ENCODE results near the gene SLC22A23.

Gene SLC22A23

DNA sequence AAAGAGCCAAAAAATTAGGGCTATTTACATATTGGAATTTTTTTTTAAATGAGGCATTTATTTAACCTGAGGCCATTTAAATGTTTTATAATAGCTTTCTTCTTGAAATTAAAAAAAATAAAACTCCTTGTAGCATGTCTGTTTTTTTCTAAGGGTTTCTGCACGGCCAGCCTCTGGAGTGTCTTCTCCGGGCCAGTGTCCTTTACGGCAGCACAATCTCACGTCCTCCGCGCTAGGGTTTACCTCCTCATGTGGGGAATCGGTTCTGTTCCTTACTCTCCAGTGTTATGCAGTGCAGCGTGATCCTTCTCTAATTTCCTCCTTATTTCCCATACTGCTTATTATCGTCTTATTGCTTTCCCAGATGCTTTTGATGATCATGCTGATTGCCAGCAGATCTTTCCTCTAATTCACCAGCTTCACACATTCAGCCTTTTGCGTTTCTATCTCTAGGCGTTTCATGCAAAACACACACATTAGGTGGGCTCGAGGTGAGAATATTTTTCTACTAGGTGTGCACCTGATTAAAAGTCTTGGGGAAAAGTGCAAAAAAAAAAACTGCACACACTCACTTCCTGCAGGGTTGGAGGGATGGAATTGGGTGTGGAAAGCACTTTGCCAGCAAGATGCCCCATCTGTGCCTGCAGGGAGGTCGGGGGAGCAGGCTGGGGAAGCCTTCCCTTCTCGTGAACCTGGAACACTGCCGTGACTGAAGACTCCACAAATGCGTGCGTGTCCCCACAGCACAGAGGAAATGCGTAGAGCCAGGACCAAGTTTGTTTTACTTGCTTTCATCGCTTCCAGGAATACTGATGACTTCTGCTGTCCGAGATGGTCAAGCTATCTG lies 142.0 kb downstream of the SLC22A23 start:
- DNase-seq = no peak

DNA sequence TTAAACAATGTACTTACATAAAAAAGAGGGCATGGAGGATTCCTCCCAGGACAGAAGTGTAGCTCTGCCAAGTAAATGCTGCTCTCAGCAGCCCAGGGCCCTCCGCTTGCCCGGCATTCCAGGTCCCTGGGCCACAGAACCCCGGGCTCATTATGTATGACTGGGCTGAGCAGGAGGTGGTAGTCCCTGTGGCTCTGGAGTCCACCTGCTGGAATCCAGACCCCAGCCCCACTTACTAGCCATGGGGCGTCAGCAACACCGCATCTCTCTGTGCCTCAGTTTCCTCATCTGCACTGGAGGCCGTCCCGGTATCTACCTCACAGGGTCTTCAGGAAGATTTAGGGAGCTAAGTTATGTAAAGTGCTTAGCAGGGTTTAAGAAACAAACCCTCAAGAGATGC lies 142.7 kb downstream of the SLC22A23 start:
- no peak for DNase-seq

DNA sequence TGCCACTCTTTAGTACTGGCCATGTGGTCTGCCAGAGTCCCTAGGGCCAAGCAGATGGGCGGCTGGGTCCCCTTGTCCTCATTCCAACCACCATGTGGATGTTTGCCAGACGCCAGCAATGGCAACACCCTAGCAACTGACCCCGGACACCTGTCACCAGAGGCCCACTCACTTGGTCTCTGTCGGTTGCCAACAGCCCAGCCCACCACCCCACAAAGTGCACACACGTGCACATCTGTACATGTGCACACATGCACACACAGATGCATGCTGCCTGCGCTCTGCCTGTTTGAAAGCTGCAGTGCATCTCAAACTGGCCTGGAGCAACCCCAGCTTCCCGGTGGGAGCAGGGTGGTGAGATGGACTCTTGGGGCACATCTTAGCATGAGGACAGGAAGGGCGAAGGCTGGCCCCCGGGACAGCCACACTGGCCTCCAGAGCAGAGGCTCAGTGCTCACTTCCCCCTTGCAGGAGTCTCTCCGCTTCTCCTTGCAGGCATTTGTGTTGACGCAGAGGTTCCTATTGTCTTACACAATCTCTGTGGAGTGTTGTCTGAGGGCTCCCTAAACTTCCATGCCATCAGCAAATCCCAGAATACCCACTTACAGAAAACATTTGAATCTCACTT lies 144.1 kb downstream of the SLC22A23 start:
- no peak for DNase-seq

DNA sequence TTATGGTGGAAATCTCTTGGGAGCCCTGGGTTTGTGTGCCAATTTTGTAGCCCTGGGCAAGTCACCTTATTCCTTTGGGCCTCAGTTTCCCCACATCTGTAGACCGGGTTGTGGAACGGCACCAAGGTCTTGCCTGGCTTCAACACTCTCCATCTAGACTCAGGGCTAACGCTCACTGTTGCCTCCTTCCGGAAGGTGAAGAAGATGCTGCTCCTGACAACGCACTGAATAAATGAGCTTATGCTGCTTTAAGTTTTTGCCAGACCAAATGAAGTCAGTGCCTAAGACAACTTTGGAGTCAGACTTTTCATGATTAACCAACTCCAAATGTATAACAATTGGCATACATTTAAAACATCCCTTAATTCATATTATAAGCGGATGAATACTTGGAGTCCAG lies 145.0 kb downstream of the SLC22A23 start:
- DNase-seq = no peak

DNA sequence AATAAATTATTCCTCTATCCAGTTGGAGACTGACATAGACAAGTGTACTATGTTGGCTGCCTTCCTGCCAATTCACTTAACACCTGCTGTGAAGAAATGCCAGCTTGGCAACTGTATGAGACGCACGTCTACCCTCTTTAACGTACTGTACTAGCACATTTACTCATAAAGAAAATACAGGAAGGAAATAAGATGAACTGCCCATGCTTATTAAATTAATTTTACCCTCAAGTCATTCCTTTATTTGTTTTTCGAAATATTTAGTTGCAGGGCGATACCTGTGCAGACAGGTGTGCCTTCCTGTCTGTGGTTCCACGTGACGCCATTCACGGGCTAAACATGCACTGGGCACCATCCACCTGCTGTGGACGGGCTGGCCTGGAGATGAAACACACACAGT lies 146.1 kb downstream of the SLC22A23 start:
- peak; percentile 33 for DNase-seq

DNA sequence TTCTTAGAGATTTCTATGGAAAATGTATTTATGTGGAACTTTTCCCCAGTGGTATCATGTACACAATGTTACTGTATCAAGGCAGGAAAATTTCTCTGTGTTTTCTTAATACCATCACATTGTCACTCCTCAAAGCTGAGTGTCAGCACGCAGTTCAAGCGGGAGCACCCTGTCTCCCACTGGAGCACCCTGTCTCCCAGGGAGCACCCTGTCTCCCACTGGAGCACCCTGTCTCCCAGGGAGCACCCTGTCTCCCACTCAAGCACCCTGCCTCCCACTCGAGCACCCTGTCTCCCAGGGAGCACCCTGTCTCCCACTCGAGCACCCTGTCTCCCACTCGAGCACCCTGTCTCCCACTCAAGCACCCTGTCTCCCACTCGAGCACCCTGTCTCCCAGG lies 146.8 kb downstream of the SLC22A23 start:
- no peak for DNase-seq

DNA sequence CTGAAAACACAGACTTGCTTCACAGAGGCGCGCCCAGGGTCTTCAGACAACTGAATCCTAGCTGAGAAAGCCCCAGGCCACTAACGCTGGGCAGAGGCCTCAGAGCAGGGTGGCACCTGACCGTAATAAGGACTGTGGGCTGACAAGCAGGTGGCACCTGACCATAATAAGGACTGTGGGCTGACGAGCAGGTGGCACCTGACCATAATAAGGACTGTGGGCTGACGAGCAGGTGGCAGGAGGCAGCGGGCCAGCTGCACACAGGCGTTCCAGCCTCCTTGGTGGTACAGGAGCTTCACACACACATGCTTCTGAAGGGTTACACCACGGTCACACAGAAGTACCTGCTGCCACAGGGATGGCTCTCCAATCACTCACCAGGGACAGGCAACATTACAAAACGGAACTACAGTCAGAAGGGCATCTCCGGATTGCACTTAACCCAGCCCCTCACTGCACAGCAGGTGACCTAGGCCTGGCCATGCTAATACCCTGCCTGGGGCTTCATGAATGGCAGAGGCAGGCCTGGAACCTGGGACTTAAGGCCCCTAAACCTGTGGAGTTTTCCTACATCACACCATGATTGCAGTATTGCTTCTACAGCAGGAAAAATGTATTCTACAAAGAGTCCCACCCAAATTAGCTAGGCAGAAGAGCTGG lies 147.3 kb downstream of the SLC22A23 start:
- DNase-seq = peak; percentile 88

DNA sequence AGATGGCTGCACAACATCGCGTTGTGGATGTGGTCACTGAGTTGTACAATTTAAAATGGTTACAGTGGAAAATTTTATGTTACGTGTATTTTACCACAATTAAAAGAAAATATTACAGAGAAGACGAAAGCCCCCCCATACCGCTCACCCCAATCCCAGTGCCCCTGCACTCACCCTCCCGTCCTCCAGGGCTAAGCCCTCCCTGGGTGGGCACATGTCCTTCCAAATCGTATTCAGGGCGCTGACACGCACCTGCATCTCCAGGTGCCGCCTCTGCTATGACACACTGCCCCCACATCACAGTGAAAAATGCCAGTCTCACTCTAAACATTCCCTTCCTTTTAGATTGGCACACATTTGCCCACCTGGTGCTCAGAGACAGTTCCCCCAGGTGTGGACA lies 148.7 kb downstream of the SLC22A23 start:
- no peak for DNase-seq

DNA sequence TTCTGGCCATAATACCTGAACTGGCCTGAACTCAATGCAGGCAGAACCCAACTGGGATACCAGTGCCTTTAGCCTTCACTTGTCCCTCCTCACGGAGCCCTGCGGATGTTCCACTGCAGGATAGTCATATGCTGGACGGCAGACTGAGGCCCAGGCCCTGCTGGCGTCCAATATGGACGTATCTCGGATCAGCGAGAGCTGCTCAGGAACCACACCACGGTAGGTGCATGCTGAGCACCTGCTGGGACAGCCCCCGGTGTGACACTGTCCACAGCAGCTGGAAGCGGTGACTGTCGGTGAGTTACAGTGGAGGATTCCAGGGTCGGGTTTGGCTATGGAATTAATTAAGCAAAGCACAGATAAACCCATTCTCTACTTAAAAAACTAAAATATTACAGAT lies 149.4 kb downstream of the SLC22A23 start:
- no peak for DNase-seq

DNA sequence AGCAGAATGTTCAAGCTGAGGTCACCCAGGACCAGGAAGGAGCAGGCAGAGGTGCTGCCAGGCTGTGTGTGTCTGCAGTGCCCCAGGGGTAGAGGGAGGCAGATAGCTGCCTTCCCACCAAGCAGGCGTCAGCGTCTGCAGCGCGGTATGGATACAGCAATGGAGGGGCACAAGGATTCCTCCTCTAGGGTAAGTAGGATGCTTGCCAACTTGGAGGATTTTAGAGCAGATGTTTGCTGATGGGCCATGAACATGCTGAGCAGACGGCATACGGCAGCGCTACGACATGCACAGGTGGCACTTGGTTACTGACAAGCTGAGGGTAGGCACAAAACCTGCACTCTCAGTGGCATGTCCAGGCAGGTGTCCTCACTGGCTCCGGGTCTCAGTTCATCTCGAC lies 150.0 kb downstream of the SLC22A23 start:
- peak; percentile 97 for DNase-seq

DNA sequence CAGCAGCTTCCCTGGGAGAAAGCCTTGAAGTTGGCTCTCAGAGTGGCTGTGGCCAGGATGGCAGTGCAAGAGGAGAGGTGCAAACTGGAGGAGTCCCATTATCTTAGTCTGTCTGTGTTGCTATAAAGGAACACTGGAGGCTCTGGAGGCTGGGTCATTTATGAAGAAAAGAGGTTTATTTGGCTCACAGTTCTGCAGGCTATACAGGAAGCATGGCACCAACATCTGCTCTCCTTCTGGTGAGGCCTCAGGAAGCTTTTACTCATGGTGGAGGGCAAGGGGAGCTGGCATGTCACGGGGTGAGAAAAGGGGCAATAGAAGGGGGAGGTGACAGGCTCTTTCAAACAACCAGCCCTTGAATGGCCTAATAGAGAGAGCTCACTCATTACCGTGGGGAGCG lies 151.0 kb downstream of the SLC22A23 start:
- DNase-seq = no peak

DNA sequence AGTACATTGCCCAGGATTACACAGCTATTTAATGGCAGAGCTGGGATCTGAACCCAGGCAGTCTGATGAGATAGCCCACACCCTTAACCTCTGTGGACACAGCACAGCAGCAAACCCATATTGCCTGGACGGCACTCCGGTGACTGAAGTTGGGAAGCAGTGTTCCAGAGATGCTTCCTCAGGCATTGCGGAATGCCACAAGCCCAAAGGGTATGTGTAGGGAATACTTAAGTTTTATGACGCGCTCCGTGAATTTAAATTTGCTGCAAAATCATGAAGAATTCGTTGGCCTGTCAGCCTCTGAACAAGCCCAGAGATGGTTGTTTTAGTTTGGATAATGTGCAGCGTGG lies 151.7 kb downstream of the SLC22A23 start:
- no peak for DNase-seq

DNA sequence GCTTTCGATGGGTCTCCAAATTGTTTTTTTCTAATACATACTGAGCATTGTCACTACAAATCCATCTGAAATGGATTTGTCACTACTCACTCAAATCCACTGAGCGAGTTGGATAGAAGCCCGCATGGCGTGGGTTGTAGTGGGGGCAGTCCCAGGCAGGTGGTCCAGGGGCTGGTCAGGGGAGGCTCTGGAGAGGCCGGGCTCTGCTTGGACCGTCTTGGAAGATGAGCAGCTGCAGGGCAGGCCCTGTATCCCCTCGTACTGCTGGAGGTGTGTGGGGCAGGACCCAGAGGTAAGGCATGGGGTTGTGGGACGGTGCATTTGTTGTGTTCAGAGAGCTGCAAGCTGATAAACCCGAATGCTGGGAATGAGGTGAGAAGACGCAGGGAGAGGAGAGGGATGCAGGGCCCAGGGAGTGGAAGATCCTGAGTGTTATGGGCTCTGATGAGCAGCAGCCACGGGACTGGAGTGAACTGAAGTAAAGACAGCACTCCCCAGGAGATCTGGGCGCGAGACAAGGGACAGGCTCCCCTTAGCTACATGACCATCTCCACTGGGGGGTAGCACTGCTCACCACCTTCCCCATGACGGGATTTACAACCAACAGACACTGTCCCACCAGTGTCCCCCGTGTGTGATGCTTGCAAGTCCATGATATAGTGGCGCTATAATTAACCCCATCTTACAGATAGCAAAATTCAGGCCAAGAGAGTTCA lies 152.2 kb downstream of the SLC22A23 start:
- no peak for DNase-seq

DNA sequence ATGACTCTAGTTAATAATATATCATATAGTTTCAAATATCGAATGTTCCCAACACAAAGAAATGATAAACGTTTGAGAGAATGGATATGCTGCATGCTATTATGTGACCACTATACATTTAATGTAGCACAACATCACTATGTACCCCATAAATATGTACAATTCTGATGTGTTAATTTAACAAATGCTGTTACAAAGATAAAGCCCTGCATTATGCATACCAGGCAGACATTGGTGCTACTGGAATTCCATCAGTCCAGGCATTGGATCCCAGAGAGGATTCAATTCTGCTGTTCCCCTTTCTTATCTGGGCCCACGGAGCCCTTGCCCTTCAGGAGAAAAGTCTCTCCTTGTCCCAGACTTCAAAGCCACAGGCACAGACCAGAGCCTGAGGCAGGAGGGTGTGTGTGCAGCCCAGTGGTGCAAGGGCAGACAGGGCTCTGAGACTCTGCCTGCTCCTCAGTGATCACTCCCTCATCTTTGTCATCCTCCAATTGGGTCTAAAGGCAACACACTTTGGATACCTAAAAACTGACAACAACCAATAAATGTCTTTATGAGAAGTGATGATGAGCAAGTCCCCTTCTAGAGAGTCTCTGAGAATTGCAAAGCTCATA lies 152.9 kb downstream of the SLC22A23 start:
- DNase-seq = no peak

DNA sequence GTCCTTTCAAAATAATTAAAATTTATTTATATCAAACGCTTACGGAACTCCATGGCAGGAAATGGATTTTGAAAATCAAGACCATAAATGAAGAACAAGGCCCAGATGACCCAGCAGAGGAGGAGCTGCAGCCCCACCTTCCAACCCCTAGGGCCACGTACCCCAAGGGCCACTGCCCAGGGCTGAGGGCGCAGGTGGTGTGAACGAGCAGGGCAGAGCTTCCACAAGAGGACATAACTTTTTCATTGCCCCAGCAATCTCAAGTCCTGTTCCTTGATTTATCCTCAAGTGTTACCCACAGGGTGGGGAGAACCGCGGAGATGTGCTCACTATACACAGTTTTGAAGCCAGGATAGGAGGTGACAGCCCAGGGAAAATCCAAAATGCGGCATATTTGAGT lies 155.3 kb downstream of the SLC22A23 start:
- DNase-seq = no peak

DNA sequence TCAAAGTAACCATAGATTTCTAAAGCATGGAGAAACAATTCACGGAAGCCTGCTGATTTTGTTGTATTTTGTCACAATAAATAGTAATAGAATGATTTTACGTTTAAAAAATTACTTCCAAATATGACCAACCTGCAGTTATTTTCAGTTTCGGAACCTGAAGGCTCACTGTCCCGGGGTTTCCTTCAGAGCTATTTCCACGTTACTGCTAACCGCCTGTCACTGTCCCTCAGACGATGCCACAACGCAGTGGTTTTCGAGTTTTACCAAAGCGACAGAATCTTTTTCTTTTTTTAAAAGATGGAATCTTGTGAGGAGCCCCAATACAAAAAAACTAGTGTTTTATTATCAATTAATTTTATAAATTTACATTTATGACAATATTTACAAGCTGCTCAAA lies 157.6 kb downstream of the SLC22A23 start:
- DNase-seq = no peak

DNA sequence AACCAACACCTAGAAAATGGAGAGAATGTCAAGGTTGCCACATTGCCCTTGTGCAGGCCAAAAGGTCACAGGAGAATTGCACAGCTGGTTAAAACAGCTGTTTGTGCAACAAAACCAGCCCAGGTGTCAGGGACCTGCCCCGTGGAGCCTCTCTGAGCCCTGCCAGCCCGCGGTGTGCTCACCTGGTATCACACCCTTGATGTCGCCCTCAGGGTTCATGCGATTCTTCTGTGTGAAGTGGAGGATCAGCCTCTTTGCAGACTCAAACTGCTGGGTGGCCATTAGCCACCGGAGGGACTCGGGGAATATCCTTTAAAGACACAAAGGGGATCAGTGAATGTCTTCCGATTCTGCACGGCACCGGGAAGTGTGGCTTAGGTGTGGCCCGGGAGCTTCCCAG lies 158.9 kb downstream of the SLC22A23 start:
- no peak for DNase-seq

DNA sequence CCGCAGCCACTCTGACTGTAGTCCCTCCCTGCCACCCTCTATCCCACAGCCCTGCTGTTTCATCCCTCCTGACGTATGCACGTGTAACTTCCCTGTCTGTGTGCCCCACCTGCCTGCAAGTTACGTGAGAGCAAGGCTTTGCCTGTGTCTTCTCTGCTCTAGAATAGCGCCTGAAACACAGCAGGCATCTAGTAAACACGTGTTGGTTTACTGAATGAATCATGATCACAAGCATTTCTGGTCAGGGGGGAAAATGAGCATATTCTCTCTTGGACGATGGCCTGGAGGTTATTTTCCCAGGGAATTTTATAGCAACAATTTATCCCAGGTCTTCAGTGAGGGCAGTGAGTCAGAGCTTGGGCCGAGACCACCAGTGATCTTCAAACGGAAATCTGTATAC lies 159.8 kb downstream of the SLC22A23 start:
- no peak for DNase-seq

DNA sequence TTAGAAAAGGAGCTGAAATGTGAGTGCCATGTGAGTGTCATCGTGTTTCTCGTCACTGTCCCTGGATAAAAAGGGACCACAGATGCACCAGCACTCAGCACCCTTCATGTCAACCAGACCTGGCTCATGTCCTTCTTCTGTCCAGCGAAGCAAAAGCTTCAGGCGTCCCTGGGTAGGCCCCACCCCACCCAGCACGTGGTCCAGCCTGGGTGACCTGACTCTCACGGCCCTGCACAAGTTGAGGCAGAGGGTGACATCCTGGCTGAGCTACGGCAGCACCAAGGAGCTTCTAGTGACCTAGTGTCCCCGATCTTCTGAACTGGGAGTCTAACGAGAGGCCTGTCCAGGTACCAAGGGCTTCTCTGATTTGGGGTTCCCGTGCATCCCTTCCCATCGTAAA lies 160.3 kb downstream of the SLC22A23 start:
- DNase-seq = no peak

DNA sequence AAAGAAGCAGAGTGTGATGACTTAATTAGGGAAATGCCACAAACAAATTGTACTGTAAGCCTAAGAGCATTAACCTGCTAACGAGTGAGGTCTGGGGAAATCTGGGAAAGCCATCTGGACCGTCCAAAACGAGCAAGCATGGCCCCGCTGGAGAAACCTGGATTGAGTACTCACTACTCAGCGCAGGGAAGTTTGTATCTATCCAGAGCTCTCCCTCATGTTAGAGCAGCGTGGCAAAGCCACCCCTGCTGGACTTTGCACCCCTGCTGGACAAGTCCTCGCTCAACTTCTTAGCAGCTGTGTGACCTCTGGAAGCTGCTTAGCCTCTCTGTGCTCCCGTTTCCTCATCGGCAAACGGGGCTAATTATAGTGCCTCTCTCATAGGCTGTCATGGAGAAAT lies 160.8 kb downstream of the SLC22A23 start:
- no peak for DNase-seq

DNA sequence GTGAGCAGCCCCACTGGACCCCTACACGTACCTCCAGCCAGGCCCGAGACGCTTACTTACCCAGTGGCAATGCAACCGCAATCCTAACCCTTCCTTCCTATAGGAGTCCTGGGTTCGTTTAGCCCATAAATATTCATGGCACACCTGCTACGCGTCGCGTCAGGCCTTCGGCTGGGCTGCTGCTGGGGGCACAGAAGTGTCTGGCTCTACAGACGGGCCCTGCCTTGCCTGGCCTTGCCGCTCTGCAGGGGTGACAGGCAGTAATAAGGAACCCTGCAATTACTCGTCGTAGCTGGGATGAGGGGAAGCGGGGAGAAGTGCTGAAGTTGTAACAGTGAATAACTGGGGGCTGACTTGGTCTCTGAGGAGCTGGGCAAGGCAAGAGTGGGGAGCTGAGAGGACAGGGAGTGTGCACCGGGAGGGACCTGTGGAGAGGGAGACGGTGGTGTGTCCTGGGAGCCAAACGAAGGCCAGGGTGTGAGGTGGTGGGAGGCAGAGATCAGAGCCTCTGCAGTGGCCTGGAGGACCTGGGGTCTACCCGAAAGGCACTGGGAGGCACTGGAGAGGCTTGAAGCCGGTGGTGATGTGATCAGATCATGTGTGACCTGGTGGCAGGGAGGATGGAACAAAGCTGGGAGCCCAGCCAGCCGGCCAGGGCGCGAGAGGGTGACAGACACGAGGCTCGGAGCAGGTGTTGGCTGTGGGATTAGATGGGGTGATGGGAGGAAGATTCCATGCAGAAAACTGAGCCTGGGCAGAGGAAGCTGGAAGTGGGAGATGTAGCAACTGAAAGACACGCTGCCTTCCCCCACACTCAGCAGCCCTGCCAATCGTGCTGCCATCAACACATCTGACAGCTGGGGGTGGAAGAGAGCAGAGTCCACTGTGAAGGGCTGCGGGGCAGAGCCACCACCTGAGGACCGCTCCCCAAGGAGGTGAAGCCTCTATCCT lies 161.7 kb downstream of the SLC22A23 start:
- peak; percentile 10 for DNase-seq

DNA sequence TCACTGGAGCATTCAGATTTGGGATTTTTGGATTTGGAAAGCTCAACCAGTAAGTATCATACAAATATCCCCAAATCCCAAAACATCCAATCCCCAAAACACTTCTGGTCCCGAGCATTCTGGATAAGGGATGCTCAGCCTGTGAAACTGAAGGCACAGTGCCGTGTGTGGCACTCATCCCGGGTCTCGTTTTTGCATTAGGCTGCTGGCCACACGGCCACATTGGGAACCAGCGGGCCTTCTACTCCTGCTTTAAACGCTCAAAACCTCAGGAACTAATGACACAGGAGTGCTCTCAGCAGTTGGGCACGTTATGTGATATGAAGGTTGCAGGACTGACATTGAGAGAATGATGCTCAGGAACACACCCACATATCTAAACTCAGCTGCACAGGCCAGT lies 162.5 kb downstream of the SLC22A23 start:
- DNase-seq = no peak

All from NCI-H2171 treated with DMSO at 0.1 percent for 48 hours (cell line).